Erythroblast (primary cell): ENCODE results near the gene NUCKS1.

Experiments
- GATA1 ChIP-seq: IDR thresholded peaks from 2 replicates; pipeline ENCODE4 v1.6.1; 2011; ENCODE audit warnings: low read depth, mild to moderate bottlenecking, control low read depth, low read length, moderate library complexity
- POLR2A ChIP-seq: IDR thresholded peaks from 2 replicates; pipeline ENCODE4 v1.6.1; 2011; ENCODE audit warnings: mild to moderate bottlenecking, low read length

GRCh38 chr1:205794011-205794730 is 44.2 kb upstream of the NUCKS1 start:
- TF ChIP-seq POLR2A (no peak), GATA1 (no peak)
